ENCODE results near the gene PPP2R1B. TPM values are rescaled to one million over a fixed set of nuclear protein-coding genes. Genes with fewer than 3 reads are reported as not detected.

Gene PPP2R1B
- total and polyA plus RNA-seq, 8 donors = 12.6 to 50.1 (median 31.3) TPM

- FAIRE-seq = no peak
- no peaks in the 10 kb centered on the region for H3K27me3 ChIP-seq
- peaks cover 29 to 65% (median 32%) of the 10 kb centered on the region in 3 donors for H3K4me1 ChIP-seq
- peak; percentile 26 to 44 (median 32) for ATAC-seq
- H3K4me3 ChIP-seq = peak overlapping the region in 1 of 4 donors; percentile 4
- no peaks in the 10 kb centered on the region for H3K9me3 ChIP-seq
- intact Hi-C loops (cut with DNase I) = no loop called here
- peaks cover 0 to 60% (median 15%) of the 10 kb centered on the region in 3 donors for H3K36me3 ChIP-seq
- no peak for DNase-seq
- WGBS, 2 donors = 34 to 46% methylated on average over 5 of the region's 5 CpGs
- peak overlapping the region in 3 of 4 donors; percentile 40 to 65 (median 60) for H3K27ac ChIP-seq
- TF ChIP-seq CTCF (IDR thresholded peaks at IDR 0.05) = no peak
These were observed 6.3 kb downstream of the PPP2R1B start for GRCh38 chr11:111759778-111760407.

GRCh38 chr11:111759376-111759775 is 6.8 kb downstream of the PPP2R1B start:
- DNase-seq = no peak
- intact Hi-C loops (cut with DNase I) = no loop called here

GRCh38 chr11:111756097-111756496 is 10.1 kb downstream of the PPP2R1B start:
- Histone ChIP-seq H3K4me1 (peaks cover 19 to 33% (median 22%) of the 10 kb centered on the region in 3 donors), H3K4me3 (no peak overlapping the region), H3K27me3 (no peaks in the 10 kb centered on the region), H3K36me3 (peaks cover 0 to 83% (median 31%) of the 10 kb centered on the region in 3 donors), H3K9me3 (no peaks in the 10 kb centered on the region), H3K27ac (no peak overlapping the region)
- WGBS, 2 donors = 95 to 98% methylated on average over 6 of the region's 6 CpGs
- intact Hi-C loops (cut with DNase I) = no loop called here
- no peak for ATAC-seq
- TF ChIP-seq CTCF (IDR thresholded peaks at IDR 0.05) = no peak
- FAIRE-seq = no peak
- DNase-seq = no peak

More at GRCh38 chr11:111759376-111759775, 6.8 kb downstream of the PPP2R1B start:
- no peaks in the 10 kb centered on the region for H3K27me3 ChIP-seq
- H3K4me1 ChIP-seq = peaks cover 28 to 61% (median 29%) of the 10 kb centered on the region in 3 donors
- no peaks in the 10 kb centered on the region for H3K9me3 ChIP-seq
- FAIRE-seq (no peak), ATAC-seq (peak; percentile 51 to 74 (median 61))
- TF ChIP-seq CTCF (IDR thresholded peaks at IDR 0.05) = no peak
- peak overlapping the region; percentile 3 to 65 (median 50) for H3K27ac ChIP-seq
- H3K36me3 ChIP-seq = peaks cover 0 to 65% (median 18%) of the 10 kb centered on the region in 3 donors
- H3K4me3 ChIP-seq = peak overlapping the region in 1 of 4 donors; percentile 4

GRCh38 chr11:111749646-111750045 is 16.5 kb downstream of the PPP2R1B start:
- DNase-seq (no peak), FAIRE-seq (no peak), ATAC-seq (no peak)
- Histone ChIP-seq H3K36me3 (peaks cover 0 to 74% (median 22%) of the 10 kb centered on the region in 3 donors), H3K27me3 (no peaks in the 10 kb centered on the region), H3K27ac (no peak overlapping the region), H3K4me1 (peaks cover 0 to 7% (median 7%) of the 10 kb centered on the region in 3 donors), H3K9me3 (no peaks in the 10 kb centered on the region), H3K4me3 (no peak overlapping the region)
- intact Hi-C loops (cut with DNase I) = no loop called here
- no peak for TF ChIP-seq CTCF (IDR thresholded peaks at IDR 0.05)
